Measurements from ENCODE around the gene ANKFN1.

Gene ANKFN1

DNA sequence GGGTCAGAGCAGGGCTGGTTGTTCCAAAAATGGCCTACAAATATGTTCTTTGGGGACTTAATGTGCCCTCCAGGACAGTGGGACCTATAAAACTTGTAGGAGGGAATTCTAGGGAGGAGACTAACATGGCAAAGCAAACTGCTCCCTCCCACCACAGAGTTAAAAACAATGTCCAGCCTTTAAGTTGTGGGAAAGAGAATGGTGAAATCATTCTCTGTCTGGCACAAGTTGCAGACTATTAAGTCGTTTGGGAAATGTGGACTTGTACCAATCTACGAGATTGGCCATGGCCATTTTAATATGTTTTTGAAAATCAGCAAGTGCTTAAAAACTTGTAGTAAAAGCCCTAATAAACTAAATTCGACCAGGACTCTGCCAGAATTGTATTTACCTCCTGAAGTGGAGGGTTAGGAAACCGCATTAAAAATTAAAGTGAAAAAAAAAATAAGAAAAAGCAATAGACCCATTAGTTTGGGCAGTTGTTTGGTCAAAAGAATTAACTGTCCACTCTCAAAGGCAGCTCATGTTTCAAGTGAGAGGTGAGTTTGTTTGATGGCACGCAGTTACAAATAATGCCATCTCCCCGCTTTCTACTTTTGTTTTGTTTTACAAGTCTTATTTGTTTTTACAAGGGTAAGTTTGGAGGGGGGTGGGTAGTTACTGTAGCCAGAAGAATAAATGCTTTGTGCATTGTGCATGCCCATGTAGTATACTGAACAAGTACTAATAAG is 32.4 kb downstream of the ANKFN1 start:
- no peak for TF ChIP-seq CTCF (IDR thresholded peaks at IDR 0.05; ENCODE audit: borderline replicate concordance, control extremely low read depth, extremely low read depth, insufficient read depth, missing control alignments)
- no peak for DNase-seq (ENCODE audit: low spot score)
- in situ Hi-C loops (cut with MboI; ENCODE audit: low sequenced_read_pairs, unreplicated experiment) = no loop called here

DNA sequence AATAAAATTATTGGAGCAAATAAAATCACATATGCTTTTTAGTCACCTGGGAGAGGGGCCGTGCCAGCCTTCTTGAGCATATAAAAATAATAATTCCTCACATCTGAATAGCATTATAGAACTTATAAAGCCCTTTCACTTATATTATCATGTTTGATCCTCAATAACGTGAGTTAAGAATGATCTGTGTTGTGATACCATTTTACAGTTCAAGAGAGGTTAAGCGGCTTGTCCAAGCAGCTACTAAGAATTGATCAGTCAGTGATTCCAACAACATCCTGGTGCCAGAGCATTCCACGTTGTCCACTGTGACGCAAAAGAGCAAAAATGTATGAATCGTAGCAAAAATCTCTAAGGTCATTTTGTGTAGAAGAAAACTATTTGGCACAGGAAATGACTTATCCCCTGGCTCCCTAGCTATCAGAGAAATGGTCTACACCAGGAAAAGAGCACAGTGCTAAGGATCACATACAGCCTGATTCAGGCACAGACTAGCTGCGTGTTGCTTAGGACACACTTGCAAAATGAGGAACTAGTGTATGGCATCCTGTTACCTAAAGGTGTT is 33.0 kb downstream of the ANKFN1 start:
- no peak for DNase-seq (ENCODE audit: low spot score)
- in situ Hi-C loops (cut with MboI; ENCODE audit: low sequenced_read_pairs, unreplicated experiment) = no loop called here
- TF ChIP-seq CTCF (IDR thresholded peaks at IDR 0.05; ENCODE audit: borderline replicate concordance, control extremely low read depth, extremely low read depth, insufficient read depth, missing control alignments) = no peak

DNA sequence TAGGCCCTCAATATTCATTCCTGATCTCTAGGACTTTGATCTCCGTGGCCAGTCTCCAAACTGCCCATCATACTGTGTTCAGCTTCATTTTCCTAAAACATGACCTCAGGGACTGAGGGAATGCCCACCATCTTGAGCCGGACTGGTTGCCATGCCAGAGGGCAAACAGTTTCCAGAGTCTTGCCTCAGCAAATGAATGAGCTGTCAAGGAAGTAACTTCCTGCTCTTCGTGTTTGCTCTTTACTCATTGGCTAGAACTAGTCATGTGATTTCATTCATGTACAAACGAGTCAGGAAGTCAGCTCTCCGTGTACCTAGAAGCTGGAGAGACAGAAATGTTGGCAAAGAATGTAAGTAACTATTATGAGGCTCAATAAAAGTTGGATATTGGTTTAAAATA is 50.2 kb downstream of the ANKFN1 start:
- DNase-seq (ENCODE audit: low spot score) = no peak
- in situ Hi-C loops (cut with MboI; ENCODE audit: low sequenced_read_pairs, unreplicated experiment) = no loop called here
- no peak for TF ChIP-seq CTCF (IDR thresholded peaks at IDR 0.05; ENCODE audit: borderline replicate concordance, control extremely low read depth, extremely low read depth, insufficient read depth, missing control alignments)

GRCh38 chr17:56206351-56206750 is 53.1 kb downstream of the ANKFN1 start:
- no peak for DNase-seq (ENCODE audit: low spot score)
- in situ Hi-C loops (cut with MboI; ENCODE audit: low sequenced_read_pairs, unreplicated experiment) = no loop called here
- no peak for TF ChIP-seq CTCF (IDR thresholded peaks at IDR 0.05; ENCODE audit: borderline replicate concordance, control extremely low read depth, extremely low read depth, insufficient read depth, missing control alignments)

DNA sequence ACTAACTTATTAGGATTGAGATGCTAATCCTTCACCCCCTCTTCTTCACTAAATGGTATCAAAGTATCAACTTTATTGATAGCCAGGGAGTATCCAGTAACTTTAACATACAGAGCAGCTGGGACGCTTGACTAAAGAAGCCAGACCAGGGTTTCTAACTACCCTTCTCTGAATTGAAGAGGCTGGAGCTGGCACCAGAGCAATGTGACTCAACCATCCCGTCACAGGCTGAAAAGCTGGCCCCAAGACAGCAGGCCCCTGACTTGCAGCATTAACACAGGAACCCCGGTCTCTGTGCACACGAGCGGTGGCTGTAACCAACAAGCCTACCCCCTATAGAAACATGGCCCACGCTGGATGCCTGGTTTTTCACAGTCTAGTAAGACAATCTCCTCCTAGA is 59.8 kb downstream of the ANKFN1 start:
- DNase-seq (ENCODE audit: low spot score) = no peak
- in situ Hi-C loops (cut with MboI; ENCODE audit: low sequenced_read_pairs, unreplicated experiment) = no loop called here

GRCh38 chr17:56217921-56218320 is 64.6 kb downstream of the ANKFN1 start:
- in situ Hi-C loops (cut with MboI; ENCODE audit: low sequenced_read_pairs, unreplicated experiment) = no loop called here
- no peak for TF ChIP-seq CTCF (IDR thresholded peaks at IDR 0.05; ENCODE audit: borderline replicate concordance, control extremely low read depth, extremely low read depth, insufficient read depth, missing control alignments)
- no peak for DNase-seq (ENCODE audit: low spot score)

More for the DNA sequence above, 59.8 kb downstream of the ANKFN1 start:
- TF ChIP-seq CTCF (IDR thresholded peaks at IDR 0.05; ENCODE audit: borderline replicate concordance, control extremely low read depth, extremely low read depth, insufficient read depth, missing control alignments) = no peak

All from GM13976 (cell line).